GDM1 (cell line): ENCODE data around the gene TUBGCP6.
"Not testable (repeated sequence)": the region's sequence is repeated elsewhere in the genome, so short reads cannot be mapped to it uniquely, and the experiment has no call there.

Source experiments
- DNase-seq: peaks from one replicate; lab custom pipeline; 2025; lab: John Stamatoyannopoulos, UW

Gene TUBGCP6

DNA sequence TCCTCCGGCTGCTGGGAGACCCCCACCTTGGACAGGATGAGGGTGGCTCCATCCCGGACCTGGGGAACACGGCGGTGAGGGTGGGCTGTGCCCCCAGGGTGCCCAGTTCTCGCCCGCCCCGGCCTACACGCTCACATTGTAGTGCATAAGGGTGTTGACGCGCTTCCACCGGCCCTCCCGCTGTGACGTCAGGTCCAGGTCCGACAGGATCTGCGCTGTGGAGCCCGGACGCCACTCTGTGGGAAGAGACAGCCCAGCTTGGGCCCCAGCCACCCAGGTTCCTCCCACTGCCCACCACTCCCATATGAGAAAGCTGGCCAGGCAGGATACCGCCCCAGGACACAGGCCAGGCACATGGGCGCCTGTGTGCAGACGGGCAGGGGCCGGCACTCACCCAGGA, 33.6 kb upstream of the TUBGCP6 start:
- DNase-seq: no peak

DNA sequence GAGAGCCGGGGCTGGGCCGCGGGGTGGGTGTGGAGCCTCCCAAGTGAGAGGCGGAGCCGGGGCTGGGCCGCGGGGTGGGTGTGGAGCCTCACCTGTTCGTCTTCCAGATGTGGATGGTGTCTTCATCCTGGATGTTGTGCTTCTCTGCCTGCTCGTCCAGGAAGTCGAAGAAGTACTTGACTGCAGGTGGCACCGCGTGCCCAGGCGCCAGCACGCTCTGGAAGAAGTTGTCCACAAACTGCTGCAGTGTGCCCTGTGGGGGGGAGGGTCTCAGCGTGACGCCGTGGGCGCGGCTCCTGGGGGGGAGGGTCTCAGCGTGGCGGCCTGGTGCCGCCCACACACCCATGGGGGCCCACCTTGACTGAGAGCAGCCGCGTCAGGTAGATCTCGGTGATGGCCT, 32.9 kb upstream of the TUBGCP6 start:
- DNase-seq: no peak

DNA sequence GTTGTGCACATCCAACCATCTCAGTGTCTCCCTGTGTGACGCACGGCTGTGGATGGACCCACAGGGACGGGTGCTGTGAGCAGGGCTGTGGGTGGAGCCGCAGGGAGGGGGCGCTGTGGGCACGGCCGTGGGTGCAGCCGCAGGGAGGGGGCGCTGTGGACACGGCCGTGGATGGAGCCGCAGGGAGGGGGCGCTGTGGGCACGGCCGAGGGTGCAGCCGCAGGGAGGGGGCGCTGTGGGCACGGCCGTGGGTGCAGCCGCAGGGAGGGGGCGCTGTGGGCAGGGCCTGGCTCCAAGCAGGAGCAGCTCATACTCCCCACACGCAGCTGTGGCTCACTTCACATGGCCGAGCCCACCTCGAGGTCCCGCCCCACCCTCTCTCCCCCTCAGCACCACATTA, 31.3 kb upstream of the TUBGCP6 start:
- DNase-seq: peak; percentile 27

DNA sequence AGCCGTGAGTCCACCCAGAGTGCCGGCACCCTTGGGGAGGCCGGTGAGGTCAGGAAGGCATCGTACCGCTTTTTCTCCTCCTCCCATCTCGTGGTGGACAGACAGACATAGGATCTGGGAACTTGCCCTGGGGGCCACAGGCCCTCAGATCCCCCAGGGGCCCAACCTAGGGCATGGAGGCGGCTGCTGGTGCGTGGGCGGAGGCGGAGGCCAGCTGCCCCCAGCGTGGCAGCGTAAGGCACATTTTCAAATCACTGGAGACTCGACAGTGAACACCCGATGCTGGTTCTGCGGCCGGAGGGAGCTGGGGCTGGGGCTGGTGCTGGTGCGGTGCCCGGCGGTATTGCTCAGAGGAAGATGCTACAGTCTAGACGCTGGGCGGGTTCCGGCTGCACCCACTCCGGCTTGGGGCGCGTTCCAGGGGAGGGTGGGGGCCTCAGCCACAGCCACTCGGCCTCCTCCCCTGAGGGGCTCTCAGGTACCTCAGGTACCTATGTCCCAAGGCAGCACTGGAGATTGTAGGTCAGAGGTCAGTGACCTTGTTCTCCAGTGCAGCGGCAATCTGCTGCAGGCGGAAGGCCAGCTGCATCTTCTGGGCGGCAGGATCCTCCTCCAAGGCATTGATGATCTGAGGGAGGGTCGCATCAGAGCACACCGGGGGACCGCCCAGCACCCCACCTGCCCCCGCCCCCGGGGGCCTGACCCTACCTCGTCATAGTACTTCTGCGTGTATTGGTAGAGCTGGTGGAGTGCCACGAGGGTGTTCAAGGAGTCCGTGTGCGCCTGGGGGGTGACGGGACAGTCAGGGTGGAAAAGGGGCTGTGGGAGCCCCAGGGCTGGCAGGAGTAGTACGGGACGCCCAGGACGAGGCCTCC, 30.6 kb upstream of the TUBGCP6 start:
- no peak for DNase-seq

DNA sequence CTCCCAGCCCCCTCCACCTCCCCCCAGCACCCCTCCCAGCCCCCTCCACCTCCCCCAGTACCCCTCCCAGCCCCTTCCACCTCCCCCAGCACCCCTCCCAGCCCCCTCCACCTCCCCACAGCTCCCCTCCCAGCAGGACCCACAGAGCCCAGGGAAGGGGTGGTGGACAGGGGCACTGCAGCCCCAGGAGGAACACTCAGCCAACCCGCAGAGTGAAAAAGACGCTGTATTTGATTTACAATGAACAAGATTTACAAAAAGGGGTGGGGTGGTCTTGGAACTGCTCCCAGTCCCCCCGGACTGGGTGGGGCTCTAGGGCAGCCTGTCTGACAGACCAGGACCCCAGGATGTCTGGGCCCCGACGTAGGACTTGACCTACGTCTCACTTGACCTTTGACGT, 29.9 kb upstream of the TUBGCP6 start:
- DNase-seq: no peak

DNA sequence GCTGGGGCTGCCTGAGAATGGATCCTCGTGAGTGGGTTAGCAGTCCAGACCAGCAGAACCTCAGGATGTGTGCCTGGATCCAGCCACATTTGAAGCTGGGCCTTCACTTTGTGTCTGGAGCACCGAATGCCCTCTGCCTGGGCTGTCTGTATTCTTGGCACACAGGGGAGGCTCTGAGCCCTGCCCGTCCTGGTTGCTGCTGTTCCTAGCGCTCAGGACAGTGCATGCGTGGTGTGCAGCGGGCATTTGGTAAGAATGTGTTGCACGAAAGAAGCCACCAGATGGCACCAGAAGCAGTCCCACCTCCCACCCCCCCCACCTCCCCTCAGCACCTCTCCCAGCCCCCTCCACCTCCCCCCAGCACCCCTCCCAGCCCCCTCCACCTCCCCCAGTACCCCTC, 29.5 kb upstream of the TUBGCP6 start:
- DNase-seq: peak; percentile 25

DNA sequence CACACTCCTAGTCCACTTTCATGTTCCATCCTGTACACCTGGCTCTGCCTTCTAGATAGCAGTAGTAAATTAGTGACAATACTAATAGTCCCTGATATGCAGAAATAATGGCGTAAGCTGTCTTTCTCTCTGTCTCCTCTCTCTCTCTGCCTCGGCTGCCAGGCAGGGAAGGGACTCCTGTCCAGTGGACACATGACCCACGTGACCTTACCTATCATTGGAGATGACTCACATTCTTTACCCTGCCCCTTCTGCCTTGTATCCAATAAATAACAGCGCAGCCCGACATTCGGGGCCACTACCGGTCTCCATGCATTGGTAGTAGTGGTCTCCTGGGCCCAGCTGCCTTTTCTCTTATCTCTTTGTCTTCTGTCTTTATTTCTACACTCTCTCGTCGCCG, 29.0 kb upstream of the TUBGCP6 start:
- not testable (repeated sequence) for DNase-seq

DNA sequence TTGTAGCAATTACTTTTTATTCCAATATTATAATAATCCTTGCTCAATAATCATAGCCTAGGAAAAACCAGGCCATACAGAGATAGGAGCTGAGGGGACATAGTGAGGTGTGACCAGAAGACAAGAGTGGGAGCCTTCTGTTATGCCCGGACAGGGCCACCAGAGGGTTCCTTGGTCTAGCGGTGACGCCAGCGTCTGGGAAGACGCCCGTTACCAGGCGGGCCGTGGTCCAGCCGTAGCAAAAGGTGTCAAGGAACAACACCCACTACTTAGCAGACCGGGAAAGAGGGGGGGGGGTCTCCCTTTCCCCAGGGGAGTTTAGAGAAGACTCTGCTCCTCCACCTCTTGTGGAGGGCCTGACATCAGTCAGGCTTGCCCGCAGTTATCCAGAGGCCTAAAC, 28.5 kb upstream of the TUBGCP6 start:
- not testable (repeated sequence) for DNase-seq

DNA sequence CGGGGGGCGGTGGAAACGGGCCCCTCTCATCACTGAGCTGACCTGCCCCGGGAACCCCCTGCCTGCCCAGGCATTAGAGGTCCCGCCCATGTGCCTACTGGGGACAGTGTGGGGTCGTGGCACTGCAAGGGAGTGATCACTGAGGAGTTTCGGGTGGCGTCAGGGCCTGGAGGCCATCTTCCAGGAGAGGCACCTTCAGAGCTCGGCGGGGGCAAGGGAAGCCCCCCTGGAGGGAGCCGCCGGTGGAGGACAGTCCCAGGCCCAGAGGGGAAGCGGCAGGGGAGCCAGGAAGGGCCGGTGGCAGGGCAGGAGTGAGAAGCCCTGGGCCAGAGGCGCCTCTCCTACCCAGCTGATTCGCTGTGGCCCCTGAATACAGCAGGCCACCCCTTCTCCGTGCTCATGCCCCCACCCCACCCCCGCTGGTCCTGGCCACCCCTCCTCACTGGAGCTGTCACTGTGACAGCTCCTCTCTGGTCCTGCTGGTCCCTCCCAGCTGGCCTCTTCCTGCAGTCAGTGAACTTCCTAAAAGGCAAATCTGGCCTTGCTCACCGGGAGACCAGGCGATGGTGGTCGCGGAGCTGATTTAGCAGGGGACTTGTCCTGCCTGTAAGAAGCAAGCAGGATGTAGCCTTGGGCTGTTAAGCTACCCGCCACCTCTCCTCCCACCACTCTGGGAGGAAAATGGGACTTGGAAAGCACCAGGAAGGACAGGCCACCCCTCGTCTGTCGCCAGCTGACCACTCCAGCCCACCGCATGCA, 27.4 kb upstream of the TUBGCP6 start:
- DNase-seq: no peak

DNA sequence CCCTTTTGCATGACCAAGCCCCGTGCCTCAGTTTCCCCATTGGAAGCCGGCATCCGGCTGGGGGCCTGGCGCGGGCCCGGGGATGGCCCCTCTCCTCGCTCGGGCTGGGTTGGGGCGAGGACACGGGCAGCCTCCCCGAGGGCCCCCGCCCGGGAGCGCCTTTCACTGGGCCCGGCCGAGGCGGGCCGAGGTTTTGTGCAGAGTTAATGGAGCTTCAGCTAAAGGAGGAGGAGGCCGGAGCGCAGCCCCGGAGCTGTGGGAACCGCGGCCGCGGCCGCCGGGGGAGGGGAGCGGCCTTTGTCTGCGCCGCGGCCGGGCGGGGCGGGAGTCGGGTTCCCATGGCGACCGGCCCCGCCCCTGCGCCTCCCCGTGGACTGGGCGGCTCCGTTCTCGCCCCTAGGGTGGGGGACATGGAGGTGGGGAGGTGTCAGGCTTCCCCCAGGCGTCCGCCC, 26.7 kb upstream of the TUBGCP6 start:
- DNase-seq: peak; percentile 34

DNA sequence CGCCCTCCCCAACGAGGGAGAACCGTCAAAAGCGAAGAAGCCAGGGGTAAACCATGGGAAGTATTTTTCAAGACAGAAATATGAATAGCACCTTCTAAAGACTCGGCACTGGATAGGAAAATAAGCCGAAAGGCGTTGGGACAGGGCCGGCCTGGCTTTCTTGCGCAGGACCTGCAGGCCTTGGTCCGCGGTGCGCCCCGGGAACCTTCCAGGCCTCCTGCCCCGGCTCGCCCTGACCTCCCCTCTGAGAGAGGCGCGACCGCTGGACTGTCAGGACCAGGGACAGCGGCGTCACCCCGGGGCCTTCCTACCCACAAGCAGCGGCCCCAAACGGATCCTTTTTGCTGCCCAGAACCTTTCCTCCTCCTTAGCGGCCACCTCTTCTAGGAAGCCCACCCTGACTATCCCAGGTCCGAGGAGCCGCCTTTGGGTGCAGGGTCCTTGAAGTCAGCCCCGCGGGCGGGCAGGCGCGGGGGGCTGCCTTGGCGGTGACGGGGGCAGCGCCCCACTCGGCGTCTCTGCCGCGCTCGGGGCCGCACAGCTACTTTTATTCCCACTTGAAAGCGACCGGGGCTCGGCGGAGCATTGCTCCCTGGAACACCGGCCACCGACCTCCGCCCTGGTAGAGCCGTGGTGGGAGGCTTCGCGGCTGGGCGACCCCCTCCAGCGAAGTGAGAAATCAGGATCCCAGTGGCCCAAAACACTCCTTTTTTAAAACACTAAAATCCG, 26.0 kb upstream of the TUBGCP6 start:
- DNase-seq: no peak

DNA sequence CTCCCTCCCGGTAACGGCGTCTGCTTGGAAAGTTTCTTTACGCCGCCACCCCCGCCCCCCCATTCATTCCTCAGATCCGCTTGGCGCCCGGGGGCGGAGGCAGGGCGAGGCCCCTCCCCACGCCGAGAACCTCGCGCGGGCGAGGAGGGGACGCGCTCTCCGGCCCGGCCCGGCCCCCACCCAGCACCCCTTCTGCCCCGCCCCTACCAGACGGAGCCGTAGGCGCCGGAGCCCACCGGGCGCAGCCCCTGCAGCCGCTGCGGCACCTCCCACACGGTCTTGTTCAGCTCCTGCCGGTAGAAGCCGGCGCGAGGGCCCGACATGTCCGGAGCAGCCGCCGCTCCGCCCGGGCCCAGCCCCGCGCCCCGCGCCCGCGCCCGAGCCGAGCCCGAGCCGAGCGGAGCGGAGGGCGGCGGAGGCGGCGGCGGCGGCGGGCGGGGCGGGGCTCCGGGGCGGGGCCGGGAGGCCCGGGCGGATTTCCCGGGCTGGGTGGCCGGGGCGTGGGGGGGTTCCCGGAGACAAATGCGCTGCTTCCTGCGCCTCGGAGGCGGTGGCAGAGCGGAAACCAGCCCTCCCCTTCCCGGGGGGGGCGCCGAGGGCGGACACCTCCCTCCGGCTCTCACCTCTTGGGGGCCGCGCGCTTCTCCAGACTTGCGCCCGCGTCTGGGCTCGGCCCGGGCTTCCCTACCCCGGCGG, 25.3 kb upstream of the TUBGCP6 start, which contains the start of gene MAPK11:
MAPK11 (minus strand) TSS at position 411 of the 696 bp plus-strand sequence; CDS start at position 323, 88 bp downstream.
- DNase-seq: peak; percentile 34

DNA sequence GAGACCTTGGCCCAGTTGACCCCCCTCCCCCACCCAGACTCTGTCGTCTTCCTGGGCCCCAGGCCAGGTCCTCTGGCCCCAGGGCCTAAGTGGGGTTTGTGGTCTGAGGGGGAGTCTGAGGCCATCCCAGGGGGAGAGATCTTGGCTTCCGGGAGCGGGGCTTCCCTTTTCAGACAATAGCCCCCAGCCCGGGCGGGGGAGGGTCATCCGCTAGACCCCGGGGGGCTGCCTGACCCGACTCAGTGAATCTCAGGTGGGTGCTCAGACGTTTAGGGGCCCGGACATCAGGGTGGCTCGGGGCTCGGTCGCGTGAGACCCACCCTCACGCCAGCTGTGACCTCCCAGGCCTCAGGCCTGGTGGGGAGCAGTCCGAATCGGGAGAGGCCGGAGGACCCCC, 24.7 kb upstream of the TUBGCP6 start:
- DNase-seq: no peak

DNA sequence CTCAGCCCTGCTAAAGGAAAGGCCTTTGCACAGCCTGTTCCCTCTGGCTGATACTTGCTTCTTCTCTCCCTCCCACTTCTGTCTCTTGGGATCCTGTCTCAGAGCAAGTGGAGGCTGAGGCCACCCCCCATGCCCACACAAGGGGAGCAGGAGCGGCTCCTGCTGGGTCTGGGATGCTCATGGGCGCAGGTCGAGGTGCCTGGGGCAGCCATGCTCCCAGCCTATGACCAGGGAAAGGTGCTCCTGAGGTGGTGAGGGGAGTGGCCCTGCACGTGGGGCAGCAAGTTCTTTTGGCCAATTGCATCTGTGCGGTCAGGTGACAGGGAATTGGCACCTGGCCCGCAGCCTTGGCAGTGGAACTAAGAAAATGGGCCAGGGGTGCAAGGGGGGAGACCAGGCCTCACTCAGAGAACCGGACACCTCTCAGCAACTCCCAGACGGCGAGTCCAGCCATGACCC, 23.9 kb upstream of the TUBGCP6 start:
- DNase-seq: no peak

DNA sequence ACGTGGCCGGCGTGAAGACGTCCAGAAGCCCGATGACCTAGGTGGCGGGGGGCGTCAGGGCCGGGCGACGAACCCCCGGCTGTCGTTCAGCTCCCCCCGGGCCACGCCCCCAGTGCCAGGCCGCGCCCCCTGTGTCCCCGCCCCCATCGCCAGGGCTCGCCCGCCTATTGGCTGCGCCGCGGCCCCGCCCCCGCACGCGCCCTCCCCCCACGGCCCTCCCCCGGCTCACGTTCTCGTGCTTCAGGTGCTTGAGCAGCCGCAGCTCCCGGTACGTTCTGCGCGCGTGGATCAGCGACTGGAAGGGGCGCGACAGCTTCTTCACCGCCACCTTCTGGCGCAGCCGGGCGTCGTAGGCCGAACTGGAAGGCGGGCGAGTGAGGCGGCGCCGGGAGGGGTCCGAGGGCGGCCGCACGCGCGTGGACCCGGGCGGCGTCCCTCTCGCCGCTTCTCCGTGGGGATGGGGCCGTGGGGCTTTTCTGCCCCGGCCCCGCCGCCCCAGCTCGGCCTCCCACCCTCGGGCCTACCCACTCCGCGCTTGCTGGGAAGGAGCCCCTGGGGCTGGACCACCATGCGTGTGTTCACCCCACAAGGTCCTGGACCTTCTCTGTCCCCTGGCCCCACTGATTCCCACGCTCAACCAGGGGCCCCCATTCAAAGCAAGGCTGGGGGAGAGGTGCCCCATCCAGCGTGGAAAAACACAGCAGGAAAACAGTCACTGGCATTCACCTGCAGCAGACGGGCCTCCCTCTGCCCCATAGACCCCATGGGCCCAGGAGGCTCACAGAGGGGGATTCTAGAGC, 23.0 kb upstream of the TUBGCP6 start:
- no peak for DNase-seq

DNA sequence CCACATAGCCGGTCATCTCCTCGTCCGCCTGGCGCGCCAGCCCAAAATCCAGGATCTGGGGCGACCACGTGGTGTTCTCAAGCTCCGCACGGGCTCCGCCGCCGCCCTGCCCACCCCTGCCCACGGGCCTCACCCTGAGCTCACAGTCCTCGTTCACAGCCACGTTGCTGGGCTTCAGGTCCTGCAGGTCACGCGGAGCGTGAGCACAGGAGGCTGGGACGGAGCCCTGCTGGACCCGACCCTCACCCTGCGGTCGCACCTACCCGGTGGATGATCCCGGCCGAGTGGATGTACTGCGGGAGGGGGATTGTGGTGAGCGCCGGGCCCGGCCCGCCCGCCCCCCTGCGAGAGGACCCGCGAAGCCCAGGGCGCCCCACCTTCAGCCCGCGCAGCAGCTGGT, 22.2 kb upstream of the TUBGCP6 start:
- no peak for DNase-seq

DNA sequence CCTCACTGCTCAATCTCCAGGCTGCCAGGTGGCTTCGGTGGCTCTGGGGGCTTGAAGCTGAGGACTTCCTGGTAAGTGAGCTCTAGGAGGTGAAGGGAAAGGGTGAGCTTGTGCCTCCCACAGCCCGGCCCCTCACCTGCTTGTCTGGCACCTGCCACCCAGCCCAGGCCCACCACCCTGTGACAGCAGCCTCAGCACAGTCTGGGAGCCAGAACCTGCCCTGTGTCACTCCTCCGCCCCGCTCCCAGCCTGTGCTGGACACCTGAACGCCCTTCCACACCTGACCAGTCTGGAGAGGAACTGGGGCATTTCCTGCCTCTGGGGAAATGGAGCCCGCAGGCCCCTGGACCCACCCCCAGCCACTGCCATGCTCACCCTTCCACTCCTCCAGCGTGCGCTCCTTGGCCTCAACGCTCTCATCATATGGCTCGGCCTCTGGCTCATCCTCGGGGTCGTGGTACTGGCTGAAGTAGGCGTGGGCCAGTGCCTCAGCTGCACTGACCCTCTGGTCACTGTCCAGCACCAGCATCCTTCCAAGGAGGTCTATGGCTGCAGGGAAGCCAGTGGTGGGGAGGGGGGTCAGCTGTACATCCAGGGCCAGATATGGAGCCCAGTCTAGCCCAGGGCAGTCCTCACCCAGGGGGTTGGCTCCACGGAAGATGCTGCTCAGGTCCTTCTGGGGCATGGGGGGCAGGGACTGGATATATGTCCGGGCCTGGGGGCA, 20.3 kb upstream of the TUBGCP6 start:
- DNase-seq: no peak

DNA sequence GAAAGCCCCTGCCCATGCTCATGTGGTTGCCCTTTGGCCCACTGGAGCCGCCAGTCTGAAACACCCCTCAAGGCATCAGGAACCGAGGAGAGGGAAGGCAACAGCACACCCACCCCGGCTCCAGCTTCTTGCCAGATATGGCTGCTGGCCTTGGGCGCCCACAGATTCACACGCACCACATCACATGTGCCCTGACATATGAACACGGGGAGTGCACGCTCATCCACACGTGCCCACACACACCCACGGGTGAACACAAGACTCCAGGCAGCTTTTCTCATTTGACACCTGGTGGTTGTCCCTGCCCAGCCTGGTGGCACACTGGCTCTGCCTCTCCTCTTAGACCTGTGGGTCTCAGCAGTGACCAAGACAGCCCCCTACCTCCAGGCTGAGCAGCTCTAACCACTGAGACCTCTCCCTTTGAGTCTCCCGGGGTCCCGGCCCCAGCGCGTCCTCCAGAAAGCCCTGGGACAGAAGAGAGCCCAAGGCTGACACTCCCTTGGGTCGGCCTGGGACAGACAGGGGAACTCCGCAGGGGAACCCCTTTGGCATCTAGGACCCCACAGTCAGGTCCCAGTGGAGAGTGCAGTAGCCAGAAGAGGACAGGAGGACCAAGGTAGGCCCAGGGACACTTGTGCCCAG, 19.4 kb upstream of the TUBGCP6 start:
- no peak for DNase-seq

DNA sequence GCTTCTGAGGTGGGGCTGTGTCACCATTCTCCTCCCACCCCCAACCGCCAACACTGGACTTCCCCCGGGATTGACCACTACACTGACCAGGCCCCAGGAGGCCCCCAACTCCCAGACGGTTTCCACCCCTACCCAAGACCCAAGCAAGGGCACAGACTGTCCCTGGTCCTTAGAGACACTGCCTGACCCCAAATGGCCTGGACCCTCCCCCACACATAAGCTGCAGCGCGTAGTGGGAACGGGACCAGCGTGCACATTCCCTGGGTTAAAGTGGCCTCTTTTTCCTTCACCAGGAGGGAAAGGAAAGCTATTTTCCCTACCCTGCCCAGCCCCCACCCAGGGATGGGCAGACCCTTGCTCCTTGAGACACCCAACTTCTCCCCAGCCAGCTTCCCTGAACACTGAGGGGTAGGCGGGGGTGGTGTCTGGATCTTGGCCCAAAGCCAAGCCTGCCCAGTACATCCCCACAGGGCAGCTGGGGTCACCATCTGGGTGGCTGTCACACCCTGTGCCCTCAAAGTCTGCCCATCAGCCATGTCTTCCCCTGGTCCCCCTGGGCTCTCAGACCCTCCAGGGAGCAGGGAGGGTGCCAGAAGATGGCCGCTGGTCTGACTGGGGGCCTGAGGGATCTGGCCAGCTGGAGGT, 18.3 kb upstream of the TUBGCP6 start:
- no peak for DNase-seq
